H1 (cell line): ENCODE results near the gene WIPF3. TPM values are rescaled to one million over a fixed set of nuclear protein-coding genes. Genes with fewer than 3 reads are reported as not detected.

ENCODE experiments used
- CTCF ChIA-PET: fragments of 300-600 bp; sonication (Branson Sonifier 250); formaldehyde crosslinking; loops from one replicate; lab custom pipeline; 2021; ENCODE audit not compliant: partially characterized antibody; lab: Charles Lee
- POLR2A ChIA-PET: fragments of 300-600 bp; sonication (Branson Sonifier 250); formaldehyde crosslinking; loops from one replicate; lab custom pipeline; 2021; ENCODE audit warnings: inconsistent platforms; ENCODE audit not compliant: partially characterized antibody; lab: Charles Lee
- DNase-seq, 2 experiments: peaks; one replicate each; pipeline versions ENCODE4 v3.0.0 to v3.0.0-alpha.2; 2010 to 2022; ENCODE audit warnings: low spot score in 2 of 2, low read depth in 1 of 2, mixed read lengths in 1 of 2
- FAIRE-seq: peaks from 2 replicates; lab custom pipeline; 2011; peaks lifted over from hg19 to GRCh38; lab: Jason Lieb, UNC
- H2AFZ ChIP-seq: 2 replicates; pipeline ENCODE4 v1.8.1; 2012; ENCODE audit warnings: low read length, inconsistent platforms
- H2AK5ac ChIP-seq: 2 replicates; pipeline ENCODE4 v1.6.1; 2013; ENCODE audit warnings: low read depth, low read length
- H2BK120ac ChIP-seq: replicated peaks from 2 replicates; pipeline ENCODE3; 2013; ENCODE audit warnings: low read depth, low read length, inconsistent platforms
- H2BK12ac ChIP-seq: 2 replicates; pipeline ENCODE4 v1.6.1; 2013; ENCODE audit warnings: low read depth, low read length
- H2BK15ac ChIP-seq: 2 replicates; pipeline ENCODE4 v1.6.1; 2013; ENCODE audit warnings: low read length
- H2BK20ac ChIP-seq: 2 replicates; pipeline ENCODE4 v1.6.1; 2013; ENCODE audit warnings: low read length
- H2BK5ac ChIP-seq: 2 replicates; pipeline ENCODE4 v1.6.1; 2013; ENCODE audit warnings: low read depth, low read length
- H3K14ac ChIP-seq: 2 replicates; pipeline ENCODE4 v1.6.1; 2013; ENCODE audit warnings: inconsistent platforms; ENCODE audit not compliant: insufficient read length
- H3K18ac ChIP-seq: 2 replicates; pipeline ENCODE4 v1.6.1; 2013; ENCODE audit warnings: low read length; ENCODE audit errors: extremely low read depth
- H3K23ac ChIP-seq: 2 replicates; pipeline ENCODE4 v1.6.1; 2013; ENCODE audit warnings: inconsistent platforms; ENCODE audit not compliant: insufficient read length
- H3K23me2 ChIP-seq: 2 replicates; pipeline ENCODE4 v1.6.1; 2013; ENCODE audit warnings: low read depth, low read length
- H3K27ac ChIP-seq: 2 replicates; pipeline ENCODE4 v1.6.1; 2011; ENCODE audit warnings: low read depth, low read length, inconsistent platforms
- H3K27me3 ChIP-seq, 4 experiments: replicated peaks in 1 of 4; 1 replicate in 1 of 4; 2 replicates in 3 of 4; pipeline versions ENCODE4 v1.6.1 to v1.8.1; 2011 to 2013; ENCODE audit warnings: low read length in 3 of 4, mild to moderate bottlenecking in 3 of 4, inconsistent platforms in 2 of 4, mixed read lengths in 2 of 4, moderate library complexity in 1 of 4; ENCODE audit not compliant: control insufficient read depth in 3 of 4, insufficient read depth in 3 of 4; ENCODE audit errors: extremely low read depth in 1 of 4
- H3K36me3 ChIP-seq, 4 experiments: 2 replicates each; pipeline versions ENCODE4 v1.6.1 to v1.8.1; 2011 to 2013; ENCODE audit warnings: mild to moderate bottlenecking in 4 of 4, low read length in 3 of 4, moderate library complexity in 2 of 4, control low read depth in 1 of 4, inconsistent platforms in 1 of 4; ENCODE audit not compliant: insufficient read depth in 4 of 4, control insufficient read depth in 2 of 4
- H3K4ac ChIP-seq: replicated peaks from 2 replicates; pipeline ENCODE3; 2013; ENCODE audit warnings: low read length, low read depth, mixed read lengths, inconsistent platforms; ENCODE audit not compliant: insufficient read length
- H3K4me1 ChIP-seq, 4 experiments: replicated peaks in 1 of 4; 1 replicate in 1 of 4; 2 replicates in 3 of 4; pipeline versions ENCODE4 v1.6.1 to v1.8.1; 2011 to 2013; ENCODE audit warnings: low read length in 3 of 4, inconsistent platforms in 2 of 4, mixed read lengths in 1 of 4; ENCODE audit not compliant: insufficient read depth in 4 of 4, control insufficient read depth in 3 of 4
- H3K4me2 ChIP-seq, 2 experiments: 2 replicates each; pipeline versions ENCODE4 v1.6.1 to v1.8.1; 2011 to 2013; ENCODE audit warnings: low read depth in 2 of 2, low read length in 2 of 2, control low read depth in 1 of 2, inconsistent platforms in 1 of 2, mild to moderate bottlenecking in 1 of 2; ENCODE audit not compliant: insufficient read depth in 1 of 2
- H3K4me3 ChIP-seq, 4 experiments: fragments of 200-600, 300-600 bp in 1 of 4; sonication (generic), shearing (Covaris generic), sonication (Bioruptor Twin) in 1 of 4; 2 replicates each; pipeline versions ENCODE4 v1.5.1 to v1.8.1; 2011 to 2016; ENCODE audit warnings: low read length in 4 of 4, low read depth in 3 of 4, control low read depth in 2 of 4, inconsistent platforms in 2 of 4, mild to moderate bottlenecking in 2 of 4, mixed read lengths in 1 of 4, moderate library complexity in 1 of 4; ENCODE audit not compliant: insufficient read depth in 2 of 4; ENCODE audit errors: extremely low read depth in 1 of 4
- H3K56ac ChIP-seq: replicated peaks from 2 replicates; pipeline ENCODE3; 2013; ENCODE audit warnings: low read depth, mild to moderate bottlenecking, mixed read lengths, low read length, inconsistent platforms; ENCODE audit not compliant: insufficient read length
- H3K79me1 ChIP-seq: 2 replicates; pipeline ENCODE4 v1.6.1; 2013; ENCODE audit warnings: low read depth, low read length, control low read depth
- H3K79me2 ChIP-seq, 2 experiments: 2 replicates each; pipeline versions ENCODE4 v1.6.1 to v1.8.1; 2012 to 2013; ENCODE audit warnings: low read length in 2 of 2, mild to moderate bottlenecking in 2 of 2, inconsistent platforms in 1 of 2; ENCODE audit not compliant: insufficient read depth in 2 of 2, control insufficient read depth in 1 of 2
- H3K9ac ChIP-seq, 4 experiments: replicated peaks in 1 of 4; 1 replicate in 1 of 4; 2 replicates in 3 of 4; pipeline versions ENCODE4 v1.6.1 to v1.8.1; 2011 to 2013; ENCODE audit warnings: low read depth in 3 of 4, low read length in 3 of 4, control low read depth in 2 of 4, mild to moderate bottlenecking in 2 of 4, moderate library complexity in 2 of 4, inconsistent platforms in 1 of 4; ENCODE audit errors: extremely low read depth in 1 of 4
- H3K9me3 ChIP-seq, 2 experiments: 2 replicates each; pipeline versions ENCODE4 v1.6.1 to v1.8.1; 2012 to 2013; ENCODE audit warnings: mild to moderate bottlenecking in 2 of 2, moderate library complexity in 2 of 2, control low read depth in 1 of 2, inconsistent platforms in 1 of 2, low read depth in 1 of 2, low read length in 1 of 2, mixed read lengths in 1 of 2; ENCODE audit not compliant: insufficient read depth in 2 of 2
- H4K20me1 ChIP-seq, 2 experiments: replicated peaks in 1 of 2; 2 replicates each; pipeline versions ENCODE3 to v1.8.1; 2011 to 2013; ENCODE audit warnings: inconsistent platforms in 2 of 2, low read length in 2 of 2, mild to moderate bottlenecking in 1 of 2; ENCODE audit not compliant: insufficient read depth in 2 of 2, control insufficient read depth in 1 of 2
- H4K5ac ChIP-seq: 2 replicates; pipeline ENCODE4 v1.6.1; 2013; ENCODE audit warnings: low read length, low read depth, mixed read lengths, inconsistent platforms; ENCODE audit not compliant: insufficient read length
- H4K8ac ChIP-seq: 2 replicates; pipeline ENCODE4 v1.8.0; 2013; ENCODE audit warnings: mild to moderate bottlenecking, moderate library complexity, low read length, inconsistent platforms; ENCODE audit not compliant: insufficient read depth; ENCODE audit errors: extremely low read depth
- H4K91ac ChIP-seq: replicated peaks from 2 replicates; pipeline ENCODE3; 2013; ENCODE audit warnings: low read length, mixed read lengths, inconsistent platforms; ENCODE audit not compliant: insufficient read length
- CBX5 ChIP-seq: fragments of 300-800, 300-1000 bp; sonication (generic); IDR thresholded peaks from 2 replicates; pipeline ENCODE4 v1.7.1; 2016; ENCODE audit warnings: antibody characterized with exemption, low read length, low read depth
- CBX8 ChIP-seq: fragments of 300-800, 300-1000 bp; sonication (generic); IDR thresholded peaks from 2 replicates; pipeline ENCODE4 v1.7.1; 2016; ENCODE audit warnings: low read depth, low read length, borderline replicate concordance
- EP300 ChIP-seq, 2 experiments: IDR thresholded peaks; 1 replicate in 1 of 2; 2 replicates in 1 of 2; pipeline ENCODE4 v1.6.1; 2011 to 2012; ENCODE audit warnings: low read depth in 2 of 2, low read length in 2 of 2, mild to moderate bottlenecking in 2 of 2, borderline replicate concordance in 1 of 2, inconsistent platforms in 1 of 2, moderate library complexity in 1 of 2
- GABPA ChIP-seq: IDR thresholded peaks from 2 replicates; pipeline ENCODE4 v1.6.1; 2011; ENCODE audit warnings: mild to moderate bottlenecking, low read length, moderate library complexity, borderline replicate concordance; ENCODE audit not compliant: insufficient read depth
- HDAC6 ChIP-seq: IDR thresholded peaks from one replicate; pipeline ENCODE4 v1.7.1; 2012; ENCODE audit warnings: low read depth, mild to moderate bottlenecking, inconsistent platforms, low read length, moderate library complexity
- POLR2A ChIP-seq, 2 experiments: IDR thresholded peaks; 1 replicate in 1 of 2; 2 replicates in 1 of 2; pipeline ENCODE4 v1.6.1; 2011; ENCODE audit warnings: low read depth in 2 of 2, low read length in 2 of 2, mild to moderate bottlenecking in 2 of 2; ENCODE audit errors: control extremely low read depth in 1 of 2
- RBBP5 ChIP-seq: IDR thresholded peaks from 2 replicates; pipeline ENCODE4 v1.7.1; 2012; ENCODE audit warnings: low read depth, mild to moderate bottlenecking, inconsistent platforms, low read length, moderate library complexity, borderline replicate concordance
- SAP30 ChIP-seq: fragments of 300-600 bp; sonication (generic); IDR thresholded peaks from 2 replicates; pipeline ENCODE4 v1.7.1; 2012; ENCODE audit warnings: low read length, moderate library complexity, mild to moderate bottlenecking, inconsistent platforms; ENCODE audit not compliant: insufficient read depth, insufficient replicate concordance
- SUZ12 ChIP-seq: fragments of 200-600 bp; sonication (generic); IDR thresholded peaks from 2 replicates; pipeline ENCODE4 v1.6.1; 2012; ENCODE audit warnings: mild to moderate bottlenecking, inconsistent platforms, low read length, moderate library complexity, mixed read lengths
- TCF12 ChIP-seq: IDR thresholded peaks from 2 replicates; pipeline ENCODE4 v1.6.1; 2011; ENCODE audit warnings: low read depth, mild to moderate bottlenecking, low read length
- YY1 ChIP-seq: IDR thresholded peaks from 2 replicates; pipeline ENCODE4 v1.6.1; 2011; ENCODE audit warnings: low read depth, mild to moderate bottlenecking, low read length
- WGBS, 2 experiments: shearing (Covaris generic) in 1 of 2; methylation state at CpG; one replicate each; pipeline versions ENCODE4 v1.1.6 to v1.1.7; 2013 to 2015; ENCODE audit warnings: low lambda C conversion rate in 2 of 2, mixed read lengths in 2 of 2, inconsistent platforms in 1 of 2, low coverage in 1 of 2, missing lambda C conversion rate in 1 of 2; ENCODE audit not compliant: insufficient replicate concordance in 2 of 2, insufficient coverage in 1 of 2, insufficient read length in 1 of 2; ENCODE audit errors: extremely low coverage in 1 of 2, missing lambda C conversion rate in 1 of 2; 5-methylcytosine and 5-hydroxymethylcytosine counted together
- polyA plus RNA-seq, 7 experiments: library from polyadenylated mRNA; depleted of rRNA in 3 of 7; stranded (reverse) in 5 of 7; unstranded in 2 of 7; fragments of >200 nt in 5 of 7; fragments of 200-250 nt in 2 of 7; gene quantifications; 1 replicate in 5 of 7; 2 replicates in 1 of 7; 4 replicates in 1 of 7; pipeline versions ENCODE4 v1.2.1 to v1.2.3, GENCODE V29; 2011 to 2013; ENCODE audit warnings: missing spikeins in 2 of 7, mixed read lengths in 2 of 7
- total RNA-seq: library from RNA; stranded (reverse); fragmentation: NEBNext Ultra II Directional; extraction: Animal tissue kit (Norgen Biotek cat#: 25700); gene quantifications from 2 replicates; pipeline ENCODE4 v1.2.1, GENCODE V29; 2021
- TF ChIP-seq, protein P1 (sequence below): IDR thresholded peaks from 2 replicates; pipeline ENCODE4 v1.6.1; 2012; ENCODE audit warnings: inconsistent platforms

WIPF3 gene
- total and polyA plus RNA-seq, 2 of the 8 experiments (the other 6 are each of a cell fraction or from before 2014, with no cell fraction given): 5.0 to 12.1 TPM

DNA sequence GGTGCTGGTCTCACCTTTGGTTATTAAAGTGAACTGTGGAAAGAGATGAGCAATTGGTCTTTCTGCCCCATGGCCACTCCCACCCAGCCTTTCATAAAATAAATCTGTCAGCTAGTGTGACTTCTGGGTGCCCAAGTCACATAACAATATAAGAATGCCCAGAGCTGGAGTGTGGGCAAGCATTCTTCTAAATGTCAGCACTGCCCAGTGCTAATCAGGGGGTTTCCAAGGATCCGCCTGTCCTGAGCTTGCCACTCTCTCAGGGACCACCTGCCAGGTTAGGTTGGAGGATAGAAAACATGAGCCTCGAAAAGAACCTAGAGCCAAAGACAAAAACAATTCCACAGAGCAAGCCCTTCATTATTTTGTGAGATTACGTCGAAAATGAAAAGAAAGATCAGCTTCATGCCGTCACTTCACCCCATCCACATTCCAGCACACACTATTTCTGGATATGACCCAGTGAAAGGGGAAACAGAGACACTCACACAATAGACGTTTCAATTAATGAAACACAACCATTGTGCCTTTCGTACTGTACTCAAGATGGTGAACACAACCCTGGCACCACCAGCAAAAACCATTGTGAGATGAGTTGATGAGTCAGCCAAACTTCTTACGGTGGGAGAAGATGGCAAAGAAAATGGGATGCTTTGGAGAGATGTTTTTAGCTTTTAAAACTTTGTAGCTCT is 152.5 kb downstream of the WIPF3 start:
- POLR2A ChIA-PET: interaction anchor here (0.6 to 1.8 kb wide), 3 partner anchors 8 to 37 kb away, joined by 3 to 5 read pairs (median 3); no protein-coding TSS in a partner anchor
- CTCF ChIA-PET: interaction anchor here (0.6 to 2.6 kb wide), 5 partner anchors 8 to 316 kb away, joined by 3 to 9 read pairs (median 4); no protein-coding TSS in a partner anchor
- Histone ChIP-seq H3K4me3 (no peak overlapping the region), H3K27ac (peak overlapping the region; percentile 40; the same call in 1 of the 2 replicates), H4K8ac (no peak overlapping the region), H3K79me2 (peaks cover 0 to 5% of the 10 kb centered on the region in 2 experiments; a peak in 1 of 4 replicates), H3K23ac (no peak overlapping the region), H3K4me1 (peaks cover 0 to 7% (median 3%) of the 10 kb centered on the region in 4 experiments; a peak in 4 of 7 replicates), H3K56ac (no peak overlapping the region), H3K27me3 (no peaks in the 10 kb centered on the region), H2BK5ac (no peak overlapping the region), H2AK5ac (no peak overlapping the region), H3K14ac (no peak overlapping the region), H2BK20ac (no peak overlapping the region), H2BK15ac (no peak overlapping the region), H4K91ac (no peak overlapping the region), H3K18ac (no peak overlapping the region), H4K5ac (no peak overlapping the region), H3K9ac (no peak overlapping the region), H3K4ac (no peak overlapping the region), H3K9me3 (peaks cover 0 to 4% of the 10 kb centered on the region in 2 experiments; a peak in 1 of 4 replicates), H2AFZ (no peak overlapping the region), H3K36me3 (peaks cover 0 to 17% (median 6%) of the 10 kb centered on the region in 4 experiments; a peak in 5 of 8 replicates), H2BK12ac (no peak overlapping the region), H3K23me2 (no peaks in the 10 kb centered on the region), H3K79me1 (peaks cover 6% of the 10 kb centered on the region), H4K20me1 (peaks cover 5 to 8% of the 10 kb centered on the region in 2 experiments), H2BK120ac (no peak overlapping the region), H3K4me2 (no peak overlapping the region)
- 89% methylated on average over 8 of the region's 8 CpGs; no CpG with 5 or more reads in 1 of the 2 experiments for WGBS, 2 experiments
- DNase-seq (no peak), FAIRE-seq (no peak)
- TF ChIP-seq SUZ12 (no peak), CBX5 (no peak), TCF12 (no peak), SAP30 (no peak), GABPA (no peak), POLR2A (IDR thresholded peaks at IDR 0.05; ENCODE audit: control extremely low read depth in 1 of 2, low read depth in 2 of 2, low read length in 2 of 2) (no peak), RBBP5 (no peak), CBX8 (no peak), EP300 (IDR thresholded peaks at IDR 0.05; ENCODE audit: borderline replicate concordance in 1 of 2, low read depth in 2 of 2, low read length in 2 of 2) (no peak), YY1 (no peak), HDAC6 (no peak)
- TF ChIP-seq, protein P1, sequence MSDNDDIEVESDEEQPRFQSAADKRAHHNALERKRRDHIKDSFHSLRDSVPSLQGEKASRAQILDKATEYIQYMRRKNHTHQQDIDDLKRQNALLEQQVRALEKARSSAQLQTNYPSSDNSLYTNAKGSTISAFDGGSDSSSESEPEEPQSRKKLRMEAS: no peak
